ENCODE measurements around the gene STX8.

STX8 gene

DNA sequence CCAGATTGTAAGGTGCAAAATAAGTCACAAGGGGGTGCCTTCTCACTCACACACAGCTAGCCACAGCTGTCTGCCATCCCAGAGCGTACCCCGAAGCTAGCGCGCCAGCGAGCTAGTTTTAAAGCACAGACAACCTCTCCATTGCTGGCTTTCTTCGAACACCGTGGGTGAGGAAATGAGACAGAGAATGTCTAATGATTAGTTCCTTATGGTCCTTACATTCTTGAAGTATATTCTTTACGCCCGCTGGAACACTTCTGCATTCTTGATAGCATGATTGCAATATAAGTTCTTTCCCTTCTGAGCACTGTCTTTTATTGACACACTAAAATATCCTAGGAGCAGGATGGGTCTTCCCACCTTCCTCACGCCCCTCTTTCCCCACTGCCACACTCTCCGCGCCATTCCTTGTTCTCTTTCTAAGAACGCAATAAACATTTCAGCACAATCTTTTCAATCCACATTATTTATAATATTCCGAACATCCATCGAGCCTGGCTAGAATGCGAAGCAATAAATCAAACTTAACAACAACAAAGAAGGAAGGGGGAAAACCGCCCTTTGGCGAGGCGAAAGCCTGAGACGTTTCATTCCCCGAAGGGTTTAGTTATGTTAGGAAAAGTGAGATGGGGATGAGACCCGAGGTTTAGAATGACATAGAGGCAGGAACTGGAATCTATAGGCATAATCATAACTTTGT lies 303.0 kb downstream of the STX8 start:
- no peak overlapping the region for H3K4me3 Mint-ChIP-seq
- peaks cover 34% of the 10 kb centered on the region for H3K4me1 Mint-ChIP-seq
- no peak for TF ChIP-seq CTCF (IDR thresholded peaks at IDR 0.05)
- H3K36me3 Mint-ChIP-seq (ENCODE audit: low read depth), result no peaks in the 10 kb centered on the region
- DNase-seq, result no peak
- H3K9me3 Mint-ChIP-seq, result no peaks in the 10 kb centered on the region
- H3K27me3 Mint-ChIP-seq (ENCODE audit: low read depth, poor library complexity), result peaks cover 4% of the 10 kb centered on the region
- H3K27ac Mint-ChIP-seq, result no peak overlapping the region

GRCh38 chr17:9271989-9272388 lies 303.6 kb downstream of the STX8 start:
- no peak overlapping the region for H3K27ac Mint-ChIP-seq
- DNase-seq, result no peak
- peaks cover 3% of the 10 kb centered on the region for H3K27me3 Mint-ChIP-seq (ENCODE audit: low read depth, poor library complexity)
- no peaks in the 10 kb centered on the region for H3K36me3 Mint-ChIP-seq (ENCODE audit: low read depth)
- peaks cover 39% of the 10 kb centered on the region for H3K4me1 Mint-ChIP-seq
- TF ChIP-seq CTCF (IDR thresholded peaks at IDR 0.05), result no peak
- H3K4me3 Mint-ChIP-seq, result no peak overlapping the region
- no peaks in the 10 kb centered on the region for H3K9me3 Mint-ChIP-seq

GRCh38 chr17:9270921-9271320 lies 304.7 kb downstream of the STX8 start:
- Mint-ChIP-seq H3K4me1 (peaks cover 50% of the 10 kb centered on the region), H3K27me3 (ENCODE audit: low read depth, poor library complexity) (peaks cover 3% of the 10 kb centered on the region), H3K9me3 (no peaks in the 10 kb centered on the region), H3K27ac (no peak overlapping the region), H3K4me3 (no peak overlapping the region), H3K36me3 (ENCODE audit: low read depth) (no peaks in the 10 kb centered on the region)
- TF ChIP-seq CTCF (IDR thresholded peaks at IDR 0.05), result no peak
- no peak for DNase-seq

DNA sequence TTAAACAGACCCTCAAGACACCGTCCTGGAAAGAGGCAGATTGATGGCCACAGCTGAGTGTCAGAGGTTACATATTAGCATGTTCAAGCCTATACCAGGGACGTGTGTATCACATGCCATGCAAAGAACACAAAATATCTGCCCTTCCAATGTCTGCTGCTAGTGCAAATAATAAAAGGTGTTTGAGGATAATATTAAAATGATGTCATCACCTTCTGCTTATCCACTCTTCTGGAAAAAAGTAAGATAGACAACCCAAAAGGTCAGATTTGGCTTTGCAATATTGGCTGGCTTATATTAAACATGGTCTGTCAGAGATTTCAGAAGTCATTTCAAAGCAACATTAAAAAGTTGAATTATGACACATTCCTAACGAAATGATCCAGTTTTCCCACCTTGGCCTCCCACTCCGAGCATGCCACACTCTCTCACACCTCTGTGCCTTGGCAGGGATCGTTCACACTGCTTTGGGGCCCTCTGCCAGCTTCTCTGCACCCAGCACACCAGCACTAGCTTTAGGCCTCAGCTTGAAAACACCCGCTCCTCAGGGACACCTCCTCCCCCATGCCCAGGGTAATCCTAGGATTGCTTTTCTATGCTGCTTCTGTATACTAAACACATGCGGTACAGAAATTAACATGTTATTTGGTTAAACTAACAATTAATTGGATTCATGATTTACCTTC lies 306.1 kb downstream of the STX8 start:
- Mint-ChIP-seq H3K27ac (peak overlapping the region; percentile 57), H3K27me3 (ENCODE audit: low read depth, poor library complexity) (peaks cover 3% of the 10 kb centered on the region), H3K36me3 (ENCODE audit: low read depth) (no peaks in the 10 kb centered on the region), H3K9me3 (no peaks in the 10 kb centered on the region), H3K4me1 (peaks cover 56% of the 10 kb centered on the region), H3K4me3 (no peak overlapping the region)
- no peak for TF ChIP-seq CTCF (IDR thresholded peaks at IDR 0.05)
- DNase-seq, result no peak

GRCh38 chr17:9268546-9268945 lies 307.1 kb downstream of the STX8 start:
- H3K4me3 Mint-ChIP-seq, result no peak overlapping the region
- H3K27me3 Mint-ChIP-seq (ENCODE audit: low read depth, poor library complexity), result peaks cover 3% of the 10 kb centered on the region
- H3K27ac Mint-ChIP-seq, result no peak overlapping the region
- DNase-seq, result no peak
- peaks cover 48% of the 10 kb centered on the region for H3K4me1 Mint-ChIP-seq
- H3K36me3 Mint-ChIP-seq (ENCODE audit: low read depth), result peaks cover 4% of the 10 kb centered on the region
- no peak for TF ChIP-seq CTCF (IDR thresholded peaks at IDR 0.05)
- peaks cover 8% of the 10 kb centered on the region for H3K9me3 Mint-ChIP-seq

DNA sequence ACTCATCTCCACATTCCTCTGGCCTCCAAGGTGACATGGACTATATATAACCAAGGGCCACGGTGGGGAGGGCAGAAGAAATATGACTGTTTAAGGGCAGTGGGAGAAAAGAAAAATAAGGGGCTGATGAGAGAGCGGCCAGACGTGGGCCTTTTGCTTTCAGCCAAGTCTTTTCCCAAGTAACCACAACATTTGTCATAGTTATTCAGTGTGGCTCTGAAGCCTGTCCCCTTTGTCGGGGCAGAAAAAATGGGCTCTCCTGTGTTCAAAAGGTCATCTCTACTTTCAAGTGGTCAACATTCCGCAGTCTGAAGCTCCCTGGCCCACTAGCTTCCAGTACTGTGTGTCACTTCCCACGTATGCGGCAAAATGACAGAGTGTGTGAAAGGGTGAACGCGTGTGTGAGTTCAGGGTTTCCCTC lies 308.9 kb downstream of the STX8 start:
- DNase-seq, result no peak
- peaks cover 3% of the 10 kb centered on the region for H3K27me3 Mint-ChIP-seq (ENCODE audit: low read depth, poor library complexity)
- peaks cover 11% of the 10 kb centered on the region for H3K9me3 Mint-ChIP-seq
- TF ChIP-seq CTCF (IDR thresholded peaks at IDR 0.05), result no peak
- peaks cover 37% of the 10 kb centered on the region for H3K4me1 Mint-ChIP-seq
- peak overlapping the region; percentile 88 for H3K27ac Mint-ChIP-seq
- peaks cover 4% of the 10 kb centered on the region for H3K36me3 Mint-ChIP-seq (ENCODE audit: low read depth)
- H3K4me3 Mint-ChIP-seq, result no peak overlapping the region

Measured in nephron progenitor cell (in vitro differentiated cells).